HepG2 (cell line): ENCODE data around the gene CROCC. TPM values are rescaled to one million over a fixed set of nuclear protein-coding genes. Genes with fewer than 3 reads are reported as not detected.

ENCODE experiments used
- AHR ChIP-seq: IDR thresholded peaks from 2 replicates; pipeline ENCODE4 v1.6.1; 2018; ENCODE audit warnings: missing genetic modification reagents, missing compliant biosample characterization
- BRF2 ChIP-seq: sonication (generic); formaldehyde crosslinking; IDR thresholded peaks from 2 replicates; pipeline ENCODE4 v1.8.1; 2022; ENCODE audit warnings: mild to moderate bottlenecking, missing genetic modification reagents
- EHMT2 ChIP-seq: fragments of 200-600 bp; sonication (generic); IDR thresholded peaks from 2 replicates; pipeline ENCODE4 v1.7.0; 2017; ENCODE audit warnings: antibody characterized with exemption, low read depth, low read length, borderline replicate concordance
- ELF3 ChIP-seq: IDR thresholded peaks from 2 replicates; pipeline ENCODE4 v1.6.1; 2016; ENCODE audit warnings: missing genetic modification reagents, missing compliant biosample characterization
- HDAC2 ChIP-seq: sonication (generic); formaldehyde crosslinking; IDR thresholded peaks from 2 replicates; pipeline ENCODE4 v1.4.0; 2020; ENCODE audit warnings: missing genetic modification reagents
- HHEX ChIP-seq: IDR thresholded peaks from 2 replicates; pipeline ENCODE4 v1.6.1; 2016; ENCODE audit warnings: control low read depth
- PBX2 ChIP-seq: IDR thresholded peaks from 2 replicates; pipeline ENCODE4 v1.6.1; 2016; ENCODE audit warnings: control low read depth
- POLR2AphosphoS5 ChIP-seq: IDR thresholded peaks from 2 replicates; pipeline ENCODE4 v1.6.1; 2012; ENCODE audit warnings: low read depth, low read length
- TFDP1 ChIP-seq: IDR thresholded peaks from 2 replicates; pipeline ENCODE4 v1.6.1; 2016; ENCODE audit warnings: missing compliant biosample characterization, missing genetic modification reagents, borderline replicate concordance
- ZBTB38 ChIP-seq: sonication (generic); formaldehyde crosslinking; IDR thresholded peaks from 2 replicates; pipeline ENCODE4 v1.5.1; 2020; ENCODE audit warnings: mild to moderate bottlenecking, missing genetic modification reagents
- ZC3H13 ChIP-seq: sonication (generic); formaldehyde crosslinking; IDR thresholded peaks from 2 replicates; pipeline ENCODE4 v1.8.1; 2023; ENCODE audit warnings: mild to moderate bottlenecking, missing genetic modification reagents, moderate library complexity
- ZNF253 ChIP-seq: sonication (generic); formaldehyde crosslinking; IDR thresholded peaks from 2 replicates; pipeline ENCODE4 v1.8.0; 2022; ENCODE audit warnings: mild to moderate bottlenecking, missing genetic modification reagents, borderline replicate concordance
- ZNF296 ChIP-seq: sonication (generic); formaldehyde crosslinking; conservative IDR thresholded peaks from 2 replicates; pipeline ENCODE4 v1.5.0; 2020; ENCODE audit warnings: mild to moderate bottlenecking, missing genetic modification reagents
- ZNF441 ChIP-seq: sonication (generic); formaldehyde crosslinking; IDR thresholded peaks from 2 replicates; pipeline ENCODE4 v1.7.0; 2021; ENCODE audit warnings: missing genetic modification reagents, borderline replicate concordance
- ZNF670 ChIP-seq: sonication (generic); formaldehyde crosslinking; IDR thresholded peaks from 2 replicates; pipeline ENCODE4 v1.8.0; 2022; ENCODE audit warnings: mild to moderate bottlenecking, missing genetic modification reagents, borderline replicate concordance
- ZNF749 ChIP-seq: sonication (generic); formaldehyde crosslinking; IDR thresholded peaks from 2 replicates; pipeline ENCODE4 v1.8.0; 2022; ENCODE audit warnings: mild to moderate bottlenecking, missing genetic modification reagents, moderate library complexity, borderline replicate concordance
- ZNF816 ChIP-seq: sonication (generic); formaldehyde crosslinking; IDR thresholded peaks from 2 replicates; pipeline ENCODE4 v1.8.0; 2022; ENCODE audit warnings: missing genetic modification reagents, mild to moderate bottlenecking, borderline replicate concordance
- polyA plus RNA-seq, 8 experiments: library from polyadenylated mRNA; depleted of rRNA in 3 of 8; stranded (reverse) in 7 of 8; unstranded in 1 of 8; fragments of >200 nt; fragmentation: Illumina TruSeq in 4 of 8; extraction: Trizol in 4 of 8; gene quantifications; 2 replicates each; pipeline versions ENCODE4 v1.2.1 to v1.2.3, GENCODE V29; 2011 to 2016; ENCODE audit warnings: low read depth in 4 of 8, missing spikeins in 1 of 8, mixed read lengths in 1 of 8; ENCODE audit not compliant: insufficient read depth in 1 of 8
- total RNA-seq, 5 experiments: library from RNA; depleted of rRNA; stranded (reverse); fragments of >200 nt; fragmentation: Illumina TruSeq; extraction: Trizol; gene quantifications; 2 replicates each; pipeline ENCODE4 v1.2.3, GENCODE V29; 2016; ENCODE audit warnings: low read depth in 1 of 5
- TF ChIP-seq, protein P1 (sequence below): sonication (generic); formaldehyde crosslinking; IDR thresholded peaks from 2 replicates; pipeline ENCODE4 v1.4.0; 2020; ENCODE audit warnings: mild to moderate bottlenecking, missing genetic modification reagents
- TF ChIP-seq, protein P2 (sequence below): sonication (generic); formaldehyde crosslinking; IDR thresholded peaks from 2 replicates; pipeline ENCODE4 v1.4.0; 2020; ENCODE audit warnings: missing genetic modification reagents
- TF ChIP-seq, protein P3 (sequence below): IDR thresholded peaks from 2 replicates; pipeline ENCODE4 v1.6.1; 2012; ENCODE audit warnings: inconsistent platforms

CROCC gene
- total and polyA plus RNA-seq, 2 of the 13 experiments (the other 11 are each of a cell fraction or from before 2014, with no cell fraction given): 7.8 to 15.5 TPM

- TF ChIP-seq, protein P1, sequence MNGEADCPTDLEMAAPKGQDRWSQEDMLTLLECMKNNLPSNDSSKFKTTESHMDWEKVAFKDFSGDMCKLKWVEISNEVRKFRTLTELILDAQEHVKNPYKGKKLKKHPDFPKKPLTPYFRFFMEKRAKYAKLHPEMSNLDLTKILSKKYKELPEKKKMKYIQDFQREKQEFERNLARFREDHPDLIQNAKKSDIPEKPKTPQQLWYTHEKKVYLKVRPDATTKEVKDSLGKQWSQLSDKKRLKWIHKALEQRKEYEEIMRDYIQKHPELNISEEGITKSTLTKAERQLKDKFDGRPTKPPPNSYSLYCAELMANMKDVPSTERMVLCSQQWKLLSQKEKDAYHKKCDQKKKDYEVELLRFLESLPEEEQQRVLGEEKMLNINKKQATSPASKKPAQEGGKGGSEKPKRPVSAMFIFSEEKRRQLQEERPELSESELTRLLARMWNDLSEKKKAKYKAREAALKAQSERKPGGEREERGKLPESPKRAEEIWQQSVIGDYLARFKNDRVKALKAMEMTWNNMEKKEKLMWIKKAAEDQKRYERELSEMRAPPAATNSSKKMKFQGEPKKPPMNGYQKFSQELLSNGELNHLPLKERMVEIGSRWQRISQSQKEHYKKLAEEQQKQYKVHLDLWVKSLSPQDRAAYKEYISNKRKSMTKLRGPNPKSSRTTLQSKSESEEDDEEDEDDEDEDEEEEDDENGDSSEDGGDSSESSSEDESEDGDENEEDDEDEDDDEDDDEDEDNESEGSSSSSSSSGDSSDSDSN (CRISPR knock-in tag): peak; percentile 52; the same call in 1 of the 2 replicates
- TF ChIP-seq TFDP1 (peak; percentile 71), HDAC2 (CRISPR knock-in tag) (peak; percentile 17; the same call in 1 of the 2 replicates), ZNF670 (CRISPR knock-in tag) (peak; percentile 39; the same call in 1 of the 2 replicates), BRF2 (CRISPR knock-in tag) (peak; percentile 56; the same call in 1 of the 2 replicates), ZBTB38 (CRISPR knock-in tag) (0 out of 2 replicates have a peak, but pooled peaks have one; percentile 18), ELF3 (CRISPR knock-in tag) (peak; percentile 18; the same call in 1 of the 2 replicates), ZNF441 (CRISPR knock-in tag) (peak; percentile 61), HHEX (CRISPR knock-in tag) (no peak), POLR2AphosphoS5 (peak; percentile 33; the same call in 1 of the 2 replicates), ZNF296 (CRISPR knock-in tag) (no peak), EHMT2 (no peak), ZNF816 (CRISPR knock-in tag) (peak; percentile 60; the same call in 1 of the 2 replicates), ZNF749 (0 out of 2 replicates have a peak, but pooled peaks have one; percentile 7), AHR (CRISPR knock-in tag) (0 out of 2 replicates have a peak, but pooled peaks have one; percentile 9), PBX2 (CRISPR knock-in tag) (no peak), ZC3H13 (0 out of 2 replicates have a peak, but pooled peaks have one; percentile 37), ZNF253 (CRISPR knock-in tag) (no peak)
- TF ChIP-seq, protein P2, sequence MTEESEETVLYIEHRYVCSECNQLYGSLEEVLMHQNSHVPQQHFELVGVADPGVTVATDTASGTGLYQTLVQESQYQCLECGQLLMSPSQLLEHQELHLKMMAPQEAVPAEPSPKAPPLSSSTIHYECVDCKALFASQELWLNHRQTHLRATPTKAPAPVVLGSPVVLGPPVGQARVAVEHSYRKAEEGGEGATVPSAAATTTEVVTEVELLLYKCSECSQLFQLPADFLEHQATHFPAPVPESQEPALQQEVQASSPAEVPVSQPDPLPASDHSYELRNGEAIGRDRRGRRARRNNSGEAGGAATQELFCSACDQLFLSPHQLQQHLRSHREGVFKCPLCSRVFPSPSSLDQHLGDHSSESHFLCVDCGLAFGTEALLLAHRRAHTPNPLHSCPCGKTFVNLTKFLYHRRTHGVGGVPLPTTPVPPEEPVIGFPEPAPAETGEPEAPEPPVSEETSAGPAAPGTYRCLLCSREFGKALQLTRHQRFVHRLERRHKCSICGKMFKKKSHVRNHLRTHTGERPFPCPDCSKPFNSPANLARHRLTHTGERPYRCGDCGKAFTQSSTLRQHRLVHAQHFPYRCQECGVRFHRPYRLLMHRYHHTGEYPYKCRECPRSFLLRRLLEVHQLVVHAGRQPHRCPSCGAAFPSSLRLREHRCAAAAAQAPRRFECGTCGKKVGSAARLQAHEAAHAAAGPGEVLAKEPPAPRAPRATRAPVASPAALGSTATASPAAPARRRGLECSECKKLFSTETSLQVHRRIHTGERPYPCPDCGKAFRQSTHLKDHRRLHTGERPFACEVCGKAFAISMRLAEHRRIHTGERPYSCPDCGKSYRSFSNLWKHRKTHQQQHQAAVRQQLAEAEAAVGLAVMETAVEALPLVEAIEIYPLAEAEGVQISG (CRISPR knock-in tag): peak; percentile 16; the same call in 1 of the 2 replicates
- TF ChIP-seq, protein P3, sequence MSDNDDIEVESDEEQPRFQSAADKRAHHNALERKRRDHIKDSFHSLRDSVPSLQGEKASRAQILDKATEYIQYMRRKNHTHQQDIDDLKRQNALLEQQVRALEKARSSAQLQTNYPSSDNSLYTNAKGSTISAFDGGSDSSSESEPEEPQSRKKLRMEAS: peak; percentile 89
These were observed 7.7 kb upstream of the CROCC start (continued) for GRCh38 chr1:16913833-16914662.
